Endothelial cell of umbilical vein (primary cell): ENCODE data around the gene ABCB9. TPM values are rescaled to one million over a fixed set of nuclear protein-coding genes. Genes with fewer than 3 reads are reported as not detected.

Experiments used
- BruUV-seq: library from RNA; stranded (reverse); fragments of 400-500 nt; replicated peaks from 2 replicates; lab custom pipeline; 2021; lab: Mats Ljungman, UMichigan
- CTCF ChIA-PET: fragments of 300-600, 350-600 bp; sonication (Branson Sonifier 250); formaldehyde crosslinking; loops from one replicate; lab custom pipeline; 2021; ENCODE audit warnings: antibody characterized with exemption, inconsistent platforms; lab: Charles Lee
- POLR2A ChIA-PET: fragments of 300-600, 350-600 bp; sonication (Branson Sonifier 250); formaldehyde crosslinking; loops from one replicate; lab custom pipeline; 2021; ENCODE audit warnings: antibody characterized with exemption, inconsistent platforms; lab: Charles Lee
- DNase-seq: peaks from one replicate; pipeline ENCODE4 v3.0.0-alpha.2; 2011; ENCODE audit warnings: low read depth, low spot score
- FAIRE-seq: peaks from 2 replicates; lab custom pipeline; 2011; peaks lifted over from hg19 to GRCh38; lab: Jason Lieb, UNC
- H2AFZ ChIP-seq: 2 replicates; pipeline ENCODE4 v1.6.0; 2012; ENCODE audit warnings: low read depth, low read length, control low read depth, inconsistent platforms
- H3K27ac ChIP-seq: 2 replicates; pipeline ENCODE4 v1.5.1; 2011; ENCODE audit warnings: low read depth, mild to moderate bottlenecking, control low read depth, low read length, moderate library complexity; ENCODE audit not compliant: insufficient read depth
- H3K27me3 ChIP-seq, 2 experiments: 2 replicates each; pipeline versions ENCODE4 v1.6.0 to v1.6.1; 2011; ENCODE audit warnings: low read length in 2 of 2, mixed read lengths in 1 of 2; ENCODE audit not compliant: control insufficient read depth in 2 of 2, insufficient read depth in 2 of 2
- H3K36me3 ChIP-seq, 2 experiments: 2 replicates in 1 of 2; 3 replicates in 1 of 2; pipeline ENCODE4 v1.5.1; 2011; ENCODE audit warnings: low read length in 2 of 2, mild to moderate bottlenecking in 1 of 2, moderate library complexity in 1 of 2; ENCODE audit not compliant: control insufficient read depth in 2 of 2, insufficient read depth in 2 of 2; ENCODE audit errors: extremely low read depth in 1 of 2
- H3K4me1 ChIP-seq: 3 replicates; pipeline ENCODE4 v1.5.1; 2011; ENCODE audit warnings: mild to moderate bottlenecking, low read length; ENCODE audit not compliant: control insufficient read depth, insufficient read depth; ENCODE audit errors: extremely low read depth
- H3K4me2 ChIP-seq: 2 replicates; pipeline ENCODE4 v1.6.1; 2011; ENCODE audit warnings: low read length, control low read depth, mixed read lengths; ENCODE audit not compliant: insufficient read depth
- H3K4me3 ChIP-seq, 3 experiments: fragments of 200-600 bp in 1 of 3; sonication (generic), shearing (Covaris generic) in 1 of 3; replicated peaks in 1 of 3; 2 replicates each; pipeline ENCODE4 v1.5.1; 2011 to 2016; ENCODE audit warnings: control low read depth in 3 of 3, low read length in 3 of 3, mild to moderate bottlenecking in 2 of 3, inconsistent platforms in 1 of 3, low read depth in 1 of 3, moderate library complexity in 1 of 3; ENCODE audit not compliant: insufficient read depth in 1 of 3
- H3K79me2 ChIP-seq: 2 replicates; pipeline ENCODE4 v1.6.0; 2012; ENCODE audit warnings: low read length, inconsistent platforms; ENCODE audit not compliant: control insufficient read depth, insufficient read depth
- H3K9ac ChIP-seq: replicated peaks from 2 replicates; pipeline ENCODE3; 2011; ENCODE audit warnings: low read length, control low read depth; ENCODE audit not compliant: insufficient read depth; ENCODE audit errors: extremely low read depth
- H3K9me1 ChIP-seq: replicated peaks from 3 replicates; pipeline ENCODE4 v1.6.0; 2011; ENCODE audit warnings: mild to moderate bottlenecking, low read length; ENCODE audit not compliant: control insufficient read depth, insufficient read depth; ENCODE audit errors: extremely low read depth
- H3K9me3 ChIP-seq: replicated peaks from 2 replicates; pipeline ENCODE4 v1.5.1; 2012; ENCODE audit warnings: low read length, inconsistent platforms; ENCODE audit not compliant: control insufficient read depth, insufficient read depth
- H4K20me1 ChIP-seq: replicated peaks from 2 replicates; pipeline ENCODE3; 2011; ENCODE audit warnings: mild to moderate bottlenecking, low read length; ENCODE audit not compliant: control insufficient read depth, insufficient read depth; ENCODE audit errors: extremely low read depth
- EZH2 ChIP-seq: IDR thresholded peaks from 2 replicates; pipeline ENCODE4 v1.6.1; 2012; ENCODE audit warnings: borderline replicate concordance, low read depth, mild to moderate bottlenecking, moderate library complexity, low read length, inconsistent platforms; ENCODE audit not compliant: severe bottlenecking
- FOS ChIP-seq: IDR thresholded peaks from 2 replicates; pipeline ENCODE4 v1.6.1; 2011; ENCODE audit warnings: mild to moderate bottlenecking, low read length, moderate library complexity, borderline replicate concordance; ENCODE audit not compliant: insufficient read depth
- GATA2 ChIP-seq: IDR thresholded peaks from 2 replicates; pipeline ENCODE4 v1.7.0; 2011; ENCODE audit warnings: low read depth, mild to moderate bottlenecking, moderate library complexity, mixed read lengths, low read length; ENCODE audit not compliant: insufficient read length, insufficient read depth
- JUN ChIP-seq: IDR thresholded peaks from 2 replicates; pipeline ENCODE4 v1.6.1; 2011; ENCODE audit warnings: borderline replicate concordance, low read depth; ENCODE audit not compliant: insufficient read length, insufficient read depth
- MAX ChIP-seq: IDR thresholded peaks from 2 replicates; pipeline ENCODE4 v1.6.1; 2011; ENCODE audit not compliant: insufficient read depth, insufficient read length
- POLR2A ChIP-seq: IDR thresholded peaks from 2 replicates; pipeline ENCODE4 v1.6.1; 2012; ENCODE audit warnings: low read depth, mild to moderate bottlenecking, control low read depth, low read length
- POLR2AphosphoS5 ChIP-seq: IDR thresholded peaks from 2 replicates; pipeline ENCODE4 v1.6.1; 2012; ENCODE audit warnings: low read depth, mild to moderate bottlenecking, control low read depth, low read length, moderate library complexity; ENCODE audit not compliant: insufficient read depth
- dilution Hi-C: fragments of 300-500 bp; cut with MboI; formaldehyde crosslinking; loops from one replicate; pipeline ENCODE4 v1.15.0; 2019; ENCODE audit warnings: low sequenced_read_pairs; ENCODE audit not compliant: extremely low pct_ligation_motif_present
- intact Hi-C: fragments of 100-400 bp; cut with micrococcal nuclease; formaldehyde crosslinking; loops from one replicate; pipeline ENCODE4 v1.10.0; 2022
- polyA plus RNA-seq, 4 experiments: library from polyadenylated mRNA; depleted of rRNA in 3 of 4; stranded (reverse) in 3 of 4; unstranded in 1 of 4; fragments of >200 nt; gene quantifications; 2 replicates each; pipeline versions ENCODE4 v1.2.1 to v1.2.3, GENCODE V29; 2011 to 2012; ENCODE audit warnings: missing spikeins in 1 of 4
- total RNA-seq: library from RNA; stranded (reverse); gene quantifications from 2 replicates; pipeline ENCODE4 v1.2.3, GENCODE V29; 2021
- TF ChIP-seq, protein P1 (sequence below), 2 donors: IDR thresholded peaks; 1 replicate in 1 of 2; 2 replicates in 1 of 2; pipeline ENCODE4 v1.5.1; 2011; ENCODE audit warnings: low read length in 2 of 2, mild to moderate bottlenecking in 2 of 2, moderate library complexity in 2 of 2, control low read depth in 1 of 2, inconsistent platforms in 1 of 2, low read depth in 1 of 2; ENCODE audit not compliant: insufficient read depth in 1 of 2; ENCODE audit errors: extremely low read depth in 1 of 2

The ABCB9 gene
- total and polyA plus RNA-seq, 2 donors (not counting 3 experiments of a cell fraction or from before 2014, with no cell fraction given): 11.7 to 16.9 TPM

DNA sequence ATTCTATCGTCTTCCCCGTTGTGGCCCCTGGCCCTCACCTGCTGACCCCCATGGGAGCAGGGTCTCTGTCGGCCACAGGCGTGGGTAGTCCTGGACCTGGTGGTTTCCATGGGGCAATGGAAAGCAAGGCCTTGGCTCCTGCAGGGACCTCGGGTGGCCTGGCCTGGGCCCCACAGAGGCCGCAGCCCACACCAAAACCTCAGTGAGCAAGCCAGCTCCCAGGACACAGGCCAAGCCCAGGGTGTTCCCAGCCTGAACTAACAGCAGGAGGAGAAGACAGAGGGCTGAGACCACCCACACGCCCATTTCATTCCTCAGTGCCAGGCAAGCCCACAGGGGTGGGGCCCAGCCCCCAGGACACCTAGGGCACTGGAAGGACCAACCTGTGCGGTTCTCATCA is 16.9 kb downstream of the ABCB9 start:
- no TSS peak for BruUV-seq
- Histone ChIP-seq H3K36me3 (no peaks in the 10 kb centered on the region), H3K27me3 (no peaks in the 10 kb centered on the region), H3K4me3 (no peak overlapping the region), H2AFZ (no peak overlapping the region), H4K20me1 (no peaks in the 10 kb centered on the region), H3K9ac (no peak overlapping the region), H3K4me2 (no peak overlapping the region), H3K9me3 (no peaks in the 10 kb centered on the region), H3K79me2 (no peaks in the 10 kb centered on the region), H3K9me1 (no peaks in the 10 kb centered on the region), H3K4me1 (peaks cover 35% of the 10 kb centered on the region), H3K27ac (no peak overlapping the region)
- DNase-seq (no peak), FAIRE-seq (no peak)
- dilution Hi-C loops (no loop called here), intact Hi-C loops (no loop called here)
- CTCF ChIA-PET: interaction anchor here (0.9 to 19.1 kb wide), 4 partner anchors 69 to 156 kb away, joined by 3 to 200 read pairs (median 8); no protein-coding TSS in a partner anchor
- POLR2A ChIA-PET: no interaction called here
- TF ChIP-seq EZH2 (no peak), JUN (no peak), MAX (no peak)

GRCh38 chr12:122948605-122949004 is 17.7 kb downstream of the ABCB9 start:
- no peak overlapping the region for H3K4me2 ChIP-seq
- H3K9ac ChIP-seq: no peak overlapping the region
- dilution Hi-C loops: no loop called here
- no TSS peak for BruUV-seq
- ChIA-PET CTCF (interaction anchor here (0.5 to 19.1 kb wide), 5 partner anchors 18 to 155 kb away, joined by 3 to 200 read pairs (median 4); partner anchors contain the start of gene ABCB9), POLR2A (no interaction called here)
- H3K4me1 ChIP-seq: peaks cover 43% of the 10 kb centered on the region
- H3K27ac ChIP-seq: no peak overlapping the region
- no peaks in the 10 kb centered on the region for H4K20me1 ChIP-seq
- DNase-seq: no peak
- FAIRE-seq: no peak
- H3K27me3 ChIP-seq: no peaks in the 10 kb centered on the region
- H3K4me3 ChIP-seq: no peak overlapping the region
- TF ChIP-seq POLR2A (no peak), FOS (no peak), GATA2 (no peak), POLR2AphosphoS5 (no peak), JUN (no peak), EZH2 (no peak), MAX (no peak)
- TF ChIP-seq, protein P1, sequence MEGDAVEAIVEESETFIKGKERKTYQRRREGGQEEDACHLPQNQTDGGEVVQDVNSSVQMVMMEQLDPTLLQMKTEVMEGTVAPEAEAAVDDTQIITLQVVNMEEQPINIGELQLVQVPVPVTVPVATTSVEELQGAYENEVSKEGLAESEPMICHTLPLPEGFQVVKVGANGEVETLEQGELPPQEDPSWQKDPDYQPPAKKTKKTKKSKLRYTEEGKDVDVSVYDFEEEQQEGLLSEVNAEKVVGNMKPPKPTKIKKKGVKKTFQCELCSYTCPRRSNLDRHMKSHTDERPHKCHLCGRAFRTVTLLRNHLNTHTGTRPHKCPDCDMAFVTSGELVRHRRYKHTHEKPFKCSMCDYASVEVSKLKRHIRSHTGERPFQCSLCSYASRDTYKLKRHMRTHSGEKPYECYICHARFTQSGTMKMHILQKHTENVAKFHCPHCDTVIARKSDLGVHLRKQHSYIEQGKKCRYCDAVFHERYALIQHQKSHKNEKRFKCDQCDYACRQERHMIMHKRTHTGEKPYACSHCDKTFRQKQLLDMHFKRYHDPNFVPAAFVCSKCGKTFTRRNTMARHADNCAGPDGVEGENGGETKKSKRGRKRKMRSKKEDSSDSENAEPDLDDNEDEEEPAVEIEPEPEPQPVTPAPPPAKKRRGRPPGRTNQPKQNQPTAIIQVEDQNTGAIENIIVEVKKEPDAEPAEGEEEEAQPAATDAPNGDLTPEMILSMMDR (IDR thresholded peaks at IDR 0.05; ENCODE audit: extremely low read depth in 1 of 2, insufficient read depth in 1 of 2, low read depth in 1 of 2, low read length in 2 of 2): no peak
- no peak overlapping the region for H2AFZ ChIP-seq
- intact Hi-C loops: no loop called here
- H3K9me3 ChIP-seq: no peaks in the 10 kb centered on the region
- H3K9me1 ChIP-seq: no peaks in the 10 kb centered on the region
- H3K79me2 ChIP-seq: no peaks in the 10 kb centered on the region
- no peaks in the 10 kb centered on the region for H3K36me3 ChIP-seq
